GM20431 (cell line): ENCODE data around the gene TCF7L2.

Experiments
- in situ Hi-C: fragments of 300-500 bp; cut with MseI, MboI; formaldehyde crosslinking; loops from one replicate; pipeline ENCODE4 v1.15.0; 2020; ENCODE audit warnings: low sequenced_read_pairs; ENCODE audit not compliant: unreplicated experiment

The TCF7L2 gene

GRCh38 chr10:113018034-113018433, 68.0 kb downstream of the TCF7L2 start:
- in situ Hi-C loops = no loop called here

- in situ Hi-C loops = no loop called here
These were observed 69.0 kb downstream of the TCF7L2 start for GRCh38 chr10:113019096-113019495.

GRCh38 chr10:113019692-113020474, 69.8 kb downstream of the TCF7L2 start:
- in situ Hi-C loops = no loop called here

- in situ Hi-C loops = no loop called here
These were observed 70.4 kb downstream of the TCF7L2 start for GRCh38 chr10:113020475-113020753.

GRCh38 chr10:113020838-113021237, 70.8 kb downstream of the TCF7L2 start:
- in situ Hi-C loops = no loop called here

GRCh38 chr10:113021268-113022040, 71.4 kb downstream of the TCF7L2 start:
- in situ Hi-C loops = no loop called here

GRCh38 chr10:113022265-113022664, 72.2 kb downstream of the TCF7L2 start:
- in situ Hi-C loops = no loop called here

- in situ Hi-C loops = no loop called here
These were observed 73.0 kb downstream of the TCF7L2 start for GRCh38 chr10:113023017-113023416.

- in situ Hi-C loops = no loop called here
These were observed 74.9 kb downstream of the TCF7L2 start for GRCh38 chr10:113024930-113025329.

- in situ Hi-C loops = no loop called here
These were observed 75.4 kb downstream of the TCF7L2 start for GRCh38 chr10:113025487-113025886.

GRCh38 chr10:113026679-113027078, 76.6 kb downstream of the TCF7L2 start:
- in situ Hi-C loops = no loop called here

- in situ Hi-C loops = no loop called here
These were observed 77.2 kb downstream of the TCF7L2 start for GRCh38 chr10:113027230-113027573.

GRCh38 chr10:113027574-113028455, 77.8 kb downstream of the TCF7L2 start:
- in situ Hi-C loops = no loop called here

- in situ Hi-C loops = no loop called here
These were observed 78.7 kb downstream of the TCF7L2 start for GRCh38 chr10:113028456-113029440.

GRCh38 chr10:113030453-113030852, 80.4 kb downstream of the TCF7L2 start:
- in situ Hi-C loops = no loop called here

GRCh38 chr10:113031147-113031546, 81.1 kb downstream of the TCF7L2 start:
- in situ Hi-C loops = no loop called here

- in situ Hi-C loops = no loop called here
These were observed 83.9 kb downstream of the TCF7L2 start for GRCh38 chr10:113033991-113034390.

GRCh38 chr10:113035732-113036312, 85.8 kb downstream of the TCF7L2 start:
- in situ Hi-C loops = no loop called here

- in situ Hi-C loops = no loop called here
These were observed 86.6 kb downstream of the TCF7L2 start for GRCh38 chr10:113036619-113037018.
